HG02759 (cell line): Measurements from ENCODE around the gene CSTPP1.

Experiments used
- ATAC-seq: cut with Tn5 transposase; IDR thresholded peaks from one replicate; pipeline ENCODE4 v1.9.1; 2021; ENCODE audit warnings: mild to moderate bottlenecking, moderate library complexity; ENCODE audit not compliant: unreplicated experiment

The CSTPP1 gene, protein sequence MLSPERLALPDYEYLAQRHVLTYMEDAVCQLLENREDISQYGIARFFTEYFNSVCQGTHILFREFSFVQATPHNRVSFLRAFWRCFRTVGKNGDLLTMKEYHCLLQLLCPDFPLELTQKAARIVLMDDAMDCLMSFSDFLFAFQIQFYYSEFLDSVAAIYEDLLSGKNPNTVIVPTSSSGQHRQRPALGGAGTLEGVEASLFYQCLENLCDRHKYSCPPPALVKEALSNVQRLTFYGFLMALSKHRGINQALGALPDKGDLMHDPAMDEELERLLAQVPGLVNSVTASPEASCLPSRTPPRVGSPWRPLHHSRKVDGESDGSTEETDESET

DNA sequence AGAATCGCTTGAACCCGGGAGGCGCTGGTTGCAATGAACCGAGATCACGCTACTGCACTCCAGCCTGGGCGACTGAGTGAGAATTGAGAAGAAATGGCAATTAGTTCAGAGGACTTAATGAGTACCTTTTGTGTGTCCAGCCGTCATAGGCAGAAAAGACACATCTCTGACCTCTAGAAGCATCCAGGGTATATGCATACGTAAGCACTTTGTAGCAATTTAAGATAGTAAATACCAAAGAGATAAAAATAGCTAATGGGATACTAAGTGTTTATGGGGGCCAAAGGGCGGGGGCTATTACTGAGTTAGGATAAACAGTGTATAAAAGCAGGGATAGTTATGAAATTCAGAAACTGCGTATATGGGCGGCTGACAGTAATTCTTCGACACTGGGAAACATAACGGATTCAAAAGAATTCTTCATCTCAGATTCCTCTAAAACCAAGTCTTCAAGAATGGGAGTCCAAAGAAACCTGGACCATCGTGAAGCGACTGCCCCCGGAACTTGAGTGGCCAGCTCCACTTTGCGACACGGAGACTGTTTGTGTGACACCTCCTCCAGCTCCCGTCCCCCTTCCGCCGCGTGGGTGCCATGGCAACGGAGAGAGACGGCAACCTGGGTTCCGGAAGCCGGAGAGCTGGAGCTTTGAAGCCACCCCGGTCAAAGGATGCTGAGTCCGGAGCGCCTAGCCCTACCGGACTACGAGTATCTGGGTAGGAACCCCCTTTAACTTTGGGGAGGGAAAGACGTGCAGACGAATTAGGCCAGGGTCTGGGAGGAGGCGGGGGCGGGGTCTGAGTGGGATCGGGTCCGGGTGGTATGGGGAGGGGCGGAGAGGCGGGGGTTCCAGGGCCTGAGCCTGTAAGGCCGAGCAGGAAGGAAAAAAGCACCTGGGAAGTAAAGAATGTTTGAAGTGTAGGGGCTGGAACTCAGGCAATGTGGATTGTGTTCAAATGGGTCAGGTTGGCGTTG is at the start of gene CSTPP1:
Gene CSTPP1 (plus strand): TSS at position 624 of the 973 bp plus-strand sequence. CDS start 45 bp downstream, at position 669.
- ATAC-seq: peak; percentile 98

DNA sequence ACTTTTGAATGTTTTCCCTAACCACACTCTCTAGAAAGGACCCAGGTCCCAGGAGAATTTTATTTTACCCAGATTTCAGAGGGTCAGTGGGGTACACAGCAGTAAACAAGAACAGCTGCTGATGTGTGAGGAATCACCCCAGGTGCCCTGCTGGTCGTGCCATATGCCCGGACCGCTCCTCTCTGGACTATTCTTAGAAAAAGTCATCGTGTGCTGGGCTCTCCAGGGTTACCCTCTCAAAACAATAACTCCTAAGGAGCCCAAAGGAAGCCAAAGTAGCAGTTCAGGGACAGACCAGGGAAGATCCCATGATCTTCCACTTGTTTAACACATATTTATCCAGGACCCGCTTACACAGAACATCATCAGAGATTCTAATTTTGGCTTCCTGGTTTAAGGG is 47.9 kb upstream of the CSTPP1 start:
- ATAC-seq: no peak

DNA sequence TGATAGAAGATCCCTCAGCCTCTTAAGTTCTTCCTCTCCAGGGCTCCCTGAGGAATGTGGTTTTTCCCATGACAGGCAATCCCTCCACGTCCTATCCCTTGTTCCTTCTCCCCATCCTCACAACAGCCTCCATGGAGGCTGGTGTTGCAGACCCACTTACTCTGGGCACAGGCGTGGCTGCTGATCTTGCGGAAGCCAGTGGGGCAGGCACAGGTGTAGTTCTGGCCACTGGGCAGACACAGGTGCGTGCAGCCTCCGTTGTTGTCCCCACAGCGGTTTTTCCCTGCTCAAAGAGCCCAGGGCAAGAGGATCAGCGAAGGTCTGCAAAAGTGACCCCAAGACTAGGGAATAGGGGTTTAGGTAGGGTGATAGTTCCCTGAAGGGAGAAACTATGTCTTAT is 47.3 kb upstream of the CSTPP1 start:
- no peak for ATAC-seq

DNA sequence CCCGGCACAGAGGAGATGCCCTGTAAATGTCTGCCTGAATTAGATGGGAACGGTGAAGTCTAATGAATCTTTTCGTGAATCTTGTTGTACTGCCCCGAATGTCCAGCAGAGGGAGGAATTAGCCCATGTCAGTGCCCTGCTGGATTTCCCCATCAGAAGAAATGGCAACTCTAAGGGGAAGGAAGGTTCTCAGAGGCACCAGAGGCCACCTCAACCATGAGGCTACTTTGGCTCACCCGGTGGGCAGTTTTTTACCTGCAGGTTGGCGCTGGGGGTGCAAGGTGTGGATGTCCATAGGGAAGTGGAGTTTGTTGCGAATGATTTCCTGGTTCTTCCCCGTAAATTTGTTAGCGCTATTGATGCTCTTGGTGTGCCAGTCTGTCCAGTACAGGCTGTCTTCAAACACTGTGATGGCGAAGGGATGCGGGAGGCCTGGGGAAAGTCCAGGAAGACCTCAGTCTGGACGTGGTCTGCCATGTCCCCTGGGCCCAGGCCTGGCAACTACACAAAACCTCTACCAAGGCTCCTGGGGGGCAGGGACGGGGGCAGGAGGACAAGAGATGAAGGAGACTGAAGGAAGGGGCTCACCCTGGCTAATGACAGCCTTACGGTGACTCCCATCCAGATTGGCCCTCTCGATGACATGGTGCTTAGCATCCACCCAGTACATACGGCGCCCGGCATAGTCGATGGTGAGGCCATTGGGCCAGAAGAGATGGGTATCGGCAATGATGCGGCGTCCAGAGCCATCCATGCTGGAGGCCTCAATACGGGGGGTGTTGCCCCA is 46.7 kb upstream of the CSTPP1 start:
- peak; percentile 65 for ATAC-seq

DNA sequence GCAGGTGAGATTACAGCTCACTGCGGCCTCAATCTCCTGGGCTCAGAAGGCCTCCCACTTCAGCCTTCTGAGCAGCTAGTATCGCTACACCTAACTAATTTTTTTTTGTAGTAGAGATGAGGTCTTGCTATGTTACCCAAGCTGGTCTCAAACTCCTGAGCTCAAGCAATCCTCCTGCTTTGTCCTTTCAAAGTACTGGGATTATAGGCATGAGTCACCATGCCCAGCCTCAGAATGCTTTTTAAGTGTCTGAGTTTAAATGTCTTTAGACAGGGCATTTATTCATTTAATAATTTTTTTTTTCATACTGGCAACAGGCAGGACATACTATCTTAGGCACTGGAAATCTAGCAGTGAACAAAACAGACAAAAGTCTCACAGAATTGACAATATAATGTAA is 45.9 kb upstream of the CSTPP1 start:
- no peak for ATAC-seq

DNA sequence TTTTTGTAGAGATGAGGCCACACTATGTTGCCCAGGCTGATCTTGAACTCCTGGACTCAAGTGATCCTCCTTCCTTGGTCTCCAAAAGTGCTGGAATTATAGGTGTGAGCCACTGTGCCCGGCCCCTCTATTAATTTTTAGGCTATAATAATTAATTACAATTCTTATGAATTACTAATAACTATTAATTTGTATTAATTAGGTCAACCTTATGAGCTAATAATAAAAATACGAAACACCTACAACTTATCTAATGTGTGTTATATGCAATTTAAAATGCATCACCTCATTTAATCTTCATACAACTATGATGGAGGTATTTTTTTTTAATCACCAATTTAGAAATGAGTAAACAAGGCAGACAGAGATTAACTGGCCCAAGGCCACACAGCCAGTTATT is 44.5 kb upstream of the CSTPP1 start:
- no peak for ATAC-seq

DNA sequence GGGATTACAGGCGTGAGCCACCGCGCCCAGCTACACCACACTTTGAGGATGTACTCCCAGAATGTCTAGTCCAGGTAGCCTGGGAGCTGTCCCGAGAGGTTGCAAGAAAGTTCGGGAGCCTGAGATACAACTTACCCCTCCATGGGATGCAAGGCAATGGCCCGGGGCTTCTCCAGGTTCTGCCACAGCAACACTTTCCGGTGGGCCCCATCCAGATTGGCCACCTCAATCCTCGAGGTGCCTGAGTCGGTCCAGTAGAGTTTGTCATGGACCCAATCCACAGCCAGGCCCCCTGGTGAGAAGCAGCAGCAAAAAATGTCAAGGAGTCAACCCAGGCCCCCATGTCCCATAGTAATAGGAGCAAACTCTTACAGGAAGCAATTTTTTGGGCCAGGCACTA is 43.7 kb upstream of the CSTPP1 start:
- no peak for ATAC-seq

DNA sequence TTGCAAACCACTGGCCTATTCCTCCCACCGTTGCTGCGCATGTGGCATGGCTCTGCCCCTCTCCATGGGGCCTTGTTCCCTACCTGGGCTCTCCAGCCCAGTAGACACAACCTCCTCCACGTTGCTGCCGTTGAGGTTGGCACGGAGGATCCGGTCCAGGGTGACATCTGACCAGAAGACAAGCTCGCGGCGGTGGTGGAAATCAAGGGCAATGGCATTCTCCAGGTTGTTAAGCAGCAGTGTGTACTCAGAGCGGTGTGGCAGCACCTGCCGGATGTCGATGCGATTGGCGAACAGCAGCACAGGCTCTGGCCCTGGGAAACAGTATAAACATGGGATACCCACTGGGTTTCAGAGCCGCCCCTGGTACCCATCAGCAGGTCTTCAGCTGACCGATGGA is 42.1 kb upstream of the CSTPP1 start:
- no peak for ATAC-seq

DNA sequence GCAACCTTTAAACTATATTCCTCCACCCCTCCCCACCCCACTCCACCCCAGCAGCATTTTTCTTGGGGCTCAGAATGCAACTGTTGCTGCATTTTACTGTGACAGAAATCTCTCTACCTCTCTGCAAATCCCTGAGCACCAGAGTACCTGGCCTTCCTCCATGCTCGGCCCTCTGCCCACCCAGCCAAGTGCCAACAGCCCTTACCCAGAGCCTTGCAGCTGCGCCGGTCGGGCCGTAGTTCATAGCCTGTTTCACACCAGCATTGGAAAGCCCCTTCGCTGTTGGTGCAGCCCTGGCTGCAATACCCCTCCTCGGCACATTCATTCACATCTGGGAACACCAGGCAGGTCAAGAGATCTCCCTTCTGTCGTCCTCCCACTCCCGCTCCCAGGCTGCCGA is 41.6 kb upstream of the CSTPP1 start:
- ATAC-seq: no peak

DNA sequence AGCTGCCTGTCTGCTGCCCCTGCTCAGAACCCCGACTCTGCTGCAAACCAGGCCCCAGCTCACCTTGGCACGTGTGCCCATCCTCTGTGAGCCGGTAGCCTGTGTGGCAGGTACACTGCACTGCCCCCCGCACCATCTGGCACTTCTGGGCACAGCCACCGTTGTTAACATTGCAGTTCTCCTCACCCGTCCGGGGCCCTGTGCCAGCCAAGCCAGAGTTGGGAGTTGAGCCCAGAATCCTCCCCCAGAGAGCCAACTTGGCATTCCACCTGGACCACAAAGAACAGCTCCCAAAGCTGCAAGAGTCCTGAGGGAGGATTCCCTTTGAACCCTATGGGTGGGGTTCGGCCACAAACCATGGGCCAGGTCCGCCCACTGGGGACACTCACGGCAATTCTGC is 40.7 kb upstream of the CSTPP1 start:
- no peak for ATAC-seq

DNA sequence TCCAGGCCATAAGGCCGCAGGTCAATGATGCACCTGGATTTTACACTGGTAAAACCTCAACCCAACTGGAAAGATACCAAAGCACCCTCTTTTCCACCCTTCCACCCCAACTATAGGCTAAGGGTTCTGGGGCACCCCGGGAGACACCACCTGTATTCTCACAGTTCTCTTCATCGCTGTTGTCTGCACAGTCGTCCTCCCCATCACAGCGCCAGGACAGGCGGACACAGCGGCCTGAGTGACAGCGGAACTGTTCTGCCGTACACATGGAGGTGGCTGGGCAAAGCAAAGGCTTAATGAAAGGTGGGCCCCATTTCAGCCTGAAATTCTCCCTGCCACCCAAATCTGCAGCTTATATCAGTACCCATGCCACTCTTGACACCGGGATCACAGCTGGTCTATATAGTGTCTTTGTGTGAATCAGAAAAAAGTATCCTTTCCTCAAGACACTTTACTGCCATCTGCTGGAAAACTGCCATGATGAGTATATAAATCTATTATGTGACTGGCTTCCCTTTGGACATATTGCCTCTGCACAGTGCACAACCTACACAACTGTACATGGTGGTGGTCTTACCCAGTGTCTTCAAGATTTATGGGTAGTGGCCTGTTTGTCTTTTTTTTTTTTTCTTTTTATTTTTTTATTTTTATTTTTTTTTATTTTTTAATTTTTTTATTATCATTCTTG is 39.7 kb upstream of the CSTPP1 start:
- no peak for ATAC-seq

DNA sequence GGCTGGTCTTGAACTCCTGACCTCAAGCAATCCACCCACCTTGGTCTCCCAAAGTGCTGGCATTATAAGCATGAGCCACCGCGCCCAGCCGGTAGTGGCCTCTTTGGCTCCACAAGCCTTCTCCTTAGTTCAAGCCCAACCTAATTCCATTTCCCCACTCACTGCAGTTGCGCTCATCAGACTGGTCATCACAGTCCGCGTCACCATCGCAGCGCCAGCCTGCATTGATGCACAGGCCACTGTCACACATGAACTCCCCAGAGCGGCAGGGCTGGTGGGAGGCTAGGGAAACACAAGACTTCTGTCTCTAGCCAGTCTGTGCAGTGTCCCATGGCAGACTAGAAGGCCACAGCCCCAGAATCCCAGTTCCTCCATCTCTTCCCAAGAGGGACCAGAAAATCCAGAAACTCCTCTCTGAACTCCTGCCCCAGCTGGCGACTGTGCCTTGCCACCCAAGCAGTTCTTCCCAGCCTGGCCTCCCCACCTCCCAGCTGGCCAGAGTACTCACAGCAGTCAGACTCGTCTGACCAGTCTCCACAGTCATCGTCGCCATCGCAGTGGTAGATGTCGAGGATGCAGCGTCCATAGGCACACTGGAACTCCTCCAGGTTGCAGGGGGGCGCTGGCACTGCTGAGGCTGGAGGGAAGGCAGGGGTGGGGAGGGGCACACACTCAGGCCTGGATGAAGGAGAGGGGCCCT is 38.0 kb upstream of the CSTPP1 start:
- ATAC-seq: no peak

DNA sequence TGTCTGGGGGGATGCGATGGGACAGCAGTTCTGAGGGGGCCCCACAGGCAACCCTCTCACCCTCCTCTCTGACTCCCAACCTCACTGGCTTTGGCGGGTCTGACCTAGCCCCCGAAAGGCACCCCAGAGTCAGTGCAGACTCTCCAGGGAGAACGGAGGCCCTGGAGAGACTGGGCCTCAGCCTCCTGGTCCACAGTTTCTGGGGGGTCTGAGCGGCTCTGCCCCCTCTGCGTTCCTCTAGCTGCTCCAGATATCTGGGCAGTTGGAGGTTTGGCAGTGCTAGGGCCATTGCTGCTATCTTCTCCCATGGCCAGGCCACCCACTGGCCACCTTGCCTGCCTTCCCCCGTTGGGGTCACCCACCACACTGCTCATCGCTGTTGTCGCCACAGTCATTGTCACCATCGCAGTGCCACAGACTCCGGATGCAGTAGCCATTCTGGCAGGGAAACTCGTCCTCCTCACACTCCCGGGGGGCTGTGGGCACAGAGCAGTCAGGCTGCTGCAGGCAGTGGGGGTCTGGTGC is 37.0 kb upstream of the CSTPP1 start:
- no peak for ATAC-seq

DNA sequence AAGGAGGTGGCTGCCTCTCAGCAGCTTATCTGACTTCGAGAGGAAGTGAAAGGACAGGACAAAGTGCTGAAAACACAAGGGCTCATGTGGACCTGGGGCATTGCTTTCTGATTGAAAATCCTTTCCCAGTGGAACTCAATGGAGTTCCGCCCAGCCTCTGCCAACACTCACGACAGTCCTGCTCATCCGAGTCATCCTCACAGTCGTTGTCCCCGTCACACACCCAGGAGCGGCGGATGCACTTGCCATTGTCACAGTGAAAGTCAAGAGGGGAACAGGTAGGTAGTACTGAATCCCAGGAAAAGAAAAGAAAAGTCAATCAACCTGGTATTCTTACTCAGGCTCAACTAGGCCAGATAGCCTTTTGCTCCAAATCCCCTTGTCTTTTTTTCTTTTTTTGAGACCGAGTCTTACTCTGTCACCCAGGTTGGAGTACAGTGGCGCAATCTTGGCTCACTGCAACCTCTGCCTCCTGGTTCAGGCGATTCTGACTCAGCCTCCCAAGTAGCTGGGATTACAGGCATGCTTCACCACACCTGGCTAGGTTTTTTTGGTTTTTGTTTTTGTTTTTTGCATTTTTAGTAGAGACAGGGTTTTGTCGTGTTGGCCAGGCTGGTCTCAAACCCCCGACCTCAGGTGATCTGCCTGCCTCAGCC is 36.3 kb upstream of the CSTPP1 start:
- ATAC-seq: no peak

DNA sequence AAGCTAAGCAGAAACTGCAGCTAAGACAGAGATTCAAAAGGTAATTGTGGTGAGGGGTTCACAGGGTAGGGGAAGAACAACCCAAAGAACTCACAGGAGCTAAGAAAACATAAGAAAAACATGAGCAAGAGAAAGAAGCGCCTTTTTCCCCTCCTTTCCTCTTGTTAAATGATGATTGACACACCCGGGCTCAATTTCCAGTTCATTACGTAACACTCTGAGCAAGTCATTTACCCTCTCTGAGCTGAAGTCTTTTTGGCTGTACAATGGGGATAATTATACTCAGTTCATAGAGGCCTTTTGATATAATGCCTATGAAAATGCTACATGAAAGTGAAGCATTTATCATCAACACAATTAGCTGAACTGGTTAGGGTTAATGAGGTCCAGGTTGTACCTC is 35.4 kb upstream of the CSTPP1 start:
- ATAC-seq: no peak

DNA sequence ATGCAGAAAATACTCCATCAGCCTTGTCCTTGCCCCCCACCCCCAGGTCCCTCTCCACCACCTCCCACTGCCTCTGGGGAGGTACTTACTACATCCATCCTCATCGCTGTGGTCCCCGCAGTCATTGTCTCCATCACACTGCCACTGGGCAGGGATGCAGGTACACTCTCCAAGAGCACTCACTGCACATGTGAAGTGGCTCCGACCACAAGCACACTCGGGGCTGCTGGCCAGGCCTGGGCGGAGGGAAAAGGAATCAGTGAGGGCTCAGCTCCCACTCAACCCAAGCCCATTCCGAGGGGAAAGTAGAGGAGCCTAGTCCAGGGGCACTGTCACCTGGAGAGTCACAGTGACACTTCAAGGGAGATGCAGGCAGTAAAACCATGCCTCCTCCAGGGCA is 33.9 kb upstream of the CSTPP1 start:
- no peak for ATAC-seq

DNA sequence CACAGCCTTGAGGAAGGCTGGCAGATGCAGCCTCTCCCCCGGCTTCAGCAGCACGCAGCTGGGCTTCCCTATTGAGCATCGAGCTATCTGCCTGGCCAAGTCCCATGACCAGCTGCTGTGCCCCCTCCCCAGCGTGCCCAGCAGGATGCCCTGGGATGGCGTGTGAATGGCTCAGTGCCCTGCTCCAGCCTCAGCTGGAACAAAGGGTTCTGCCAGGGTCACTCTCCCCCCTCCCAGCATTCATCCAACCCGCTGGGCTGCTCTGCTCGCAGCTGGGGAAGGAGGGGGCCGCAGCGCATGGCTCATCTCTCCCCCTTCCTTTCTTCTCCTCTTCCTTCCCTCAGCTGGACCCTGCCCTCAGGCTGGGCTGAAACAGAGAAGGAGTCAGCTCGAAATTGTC is 32.7 kb upstream of the CSTPP1 start:
- no peak for ATAC-seq

DNA sequence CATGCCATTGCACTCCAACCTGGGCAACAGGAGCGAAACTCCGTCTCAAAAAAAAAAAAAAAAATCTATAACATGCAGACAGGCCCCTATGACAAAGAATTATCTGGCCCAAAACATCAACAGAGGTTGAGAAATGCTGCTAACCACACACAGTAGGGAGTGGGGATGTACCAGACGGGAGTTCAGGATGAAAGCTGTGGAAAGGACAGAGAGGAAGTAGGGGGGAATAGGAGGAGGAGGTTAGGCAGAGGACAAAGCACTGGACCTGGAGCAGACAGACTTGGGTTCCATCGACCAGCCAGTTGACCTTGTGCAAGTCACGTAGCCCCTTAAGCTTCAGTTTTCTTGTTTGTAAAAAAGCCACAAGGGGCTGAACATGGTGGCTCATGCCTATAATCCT is 30.8 kb upstream of the CSTPP1 start:
- ATAC-seq: no peak

DNA sequence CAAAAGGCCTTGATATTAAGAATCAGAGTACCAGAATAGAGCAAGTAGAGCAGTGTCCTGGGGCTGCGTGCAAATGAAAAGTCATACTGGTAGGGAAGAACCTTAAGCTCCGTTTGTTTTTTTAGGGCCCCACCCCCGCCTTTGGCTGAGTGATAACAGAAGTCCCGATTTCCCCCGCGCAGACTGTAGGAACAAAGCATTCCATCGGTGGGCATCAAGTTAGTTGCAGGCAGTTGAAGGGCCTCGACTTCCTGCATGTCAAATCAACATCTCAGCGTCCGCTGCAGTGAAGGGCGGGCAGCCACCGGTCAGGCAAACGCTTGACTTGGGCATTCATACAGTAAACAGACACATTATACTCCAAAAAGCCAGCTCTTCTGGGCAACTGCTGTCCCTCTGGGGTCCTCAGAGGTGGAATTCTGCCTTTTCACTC is 29.9 kb upstream of the CSTPP1 start:
- no peak for ATAC-seq
